ENCODE data around the gene NUDT14. TPM values are rescaled to one million over a fixed set of nuclear protein-coding genes. Genes with fewer than 3 reads are reported as not detected.
A peak's percentile ranks its signal among the peaks of the same experiment; 100 is the strongest.

The NUDT14 gene
- total RNA-seq, 1 experiment from 2014 or later = 65.9 TPM

GRCh38 chr14:105206873-105207272, 25.8 kb upstream of the NUDT14 start:
- DNase-seq = peak in 1 of 2 experiments; percentile 49
- Histone ChIP-seq H3K4me3 (no peak overlapping the region), H3K27ac (no peak overlapping the region), H3K9me3 (replicated peaks) (no peaks in the 10 kb centered on the region), H3K36me3 (no peaks in the 10 kb centered on the region), H3K27me3 (no peaks in the 10 kb centered on the region), H3K4me1 (peaks cover 33% of the 10 kb centered on the region)

DNA sequence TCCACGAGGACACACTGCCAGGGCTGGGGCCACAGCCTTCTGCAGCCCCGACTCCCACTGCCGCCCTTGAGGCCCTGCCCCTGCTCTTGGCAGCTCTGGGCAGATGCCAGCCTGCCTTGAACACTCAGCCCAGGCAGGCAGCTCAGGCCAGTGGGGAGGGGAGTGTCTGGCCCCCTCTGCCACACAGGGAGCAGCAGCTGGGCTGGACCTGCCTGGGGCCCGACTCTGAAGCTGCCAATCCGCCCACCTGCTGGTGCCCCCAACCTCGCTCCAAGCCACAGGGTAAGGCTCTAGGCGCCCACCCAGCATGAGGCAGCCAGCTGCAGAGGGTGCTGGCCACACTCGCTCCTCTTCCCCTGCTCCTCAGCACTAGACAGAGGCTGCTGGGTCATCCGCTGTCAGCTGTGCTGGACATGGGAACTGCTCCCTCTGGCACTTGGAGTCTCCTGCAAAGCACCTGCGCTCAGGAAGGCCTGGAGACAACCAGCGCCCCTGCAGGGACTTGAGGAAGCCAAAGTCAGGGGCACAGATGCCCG, 24.6 kb upstream of the NUDT14 start:
- H3K9me3 ChIP-seq (replicated peaks) = no peaks in the 10 kb centered on the region
- H3K27me3 ChIP-seq = no peaks in the 10 kb centered on the region
- H3K4me1 ChIP-seq = peaks cover 35% of the 10 kb centered on the region
- H3K4me3 ChIP-seq = no peak overlapping the region
- H3K27ac ChIP-seq = no peak overlapping the region; the same call in 1 of the 2 replicates
- H3K36me3 ChIP-seq = no peaks in the 10 kb centered on the region
- peak; percentile 80 to 84 for DNase-seq

DNA sequence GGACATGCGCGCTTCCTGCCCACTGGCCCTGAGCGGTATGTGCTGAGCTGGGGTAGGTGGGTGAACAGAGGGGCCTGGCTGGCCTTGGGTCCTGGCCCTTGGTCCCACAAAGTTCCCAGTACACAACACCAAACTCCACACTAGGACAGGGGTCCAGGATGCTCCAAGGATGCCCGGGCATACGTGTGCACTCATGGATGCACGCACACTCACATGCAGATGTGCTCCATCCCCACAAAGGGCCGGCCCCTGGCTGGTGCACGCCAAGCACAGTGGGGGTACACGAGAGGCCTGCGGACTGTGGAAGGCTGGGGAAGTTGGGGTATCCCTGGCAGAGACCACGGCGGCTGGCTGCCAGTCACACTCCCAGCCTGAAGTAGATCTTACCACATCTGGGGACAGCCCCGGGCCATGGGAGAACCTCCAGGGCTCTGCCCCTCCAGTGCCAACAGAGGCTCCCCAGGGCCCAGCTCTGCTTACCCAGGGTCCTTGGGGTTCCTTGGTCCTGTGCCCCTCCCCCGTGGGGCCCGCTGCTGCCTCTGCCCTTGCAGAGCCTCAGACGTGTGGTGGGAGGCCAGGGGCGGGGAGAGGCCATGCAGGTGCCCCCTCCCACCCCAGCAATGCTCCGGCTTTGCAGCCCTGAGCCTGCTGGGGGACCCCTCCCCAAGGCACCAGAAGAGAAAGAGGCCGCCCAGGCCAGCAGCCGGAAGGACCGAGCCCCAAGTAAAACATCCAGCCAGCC, 24.0 kb upstream of the NUDT14 start:
- no peak overlapping the region for H3K4me3 ChIP-seq
- no peaks in the 10 kb centered on the region for H3K27me3 ChIP-seq
- peaks cover 35% of the 10 kb centered on the region for H3K4me1 ChIP-seq
- no peak overlapping the region; the same call in 1 of the 2 replicates for H3K27ac ChIP-seq
- no peak for DNase-seq
- H3K36me3 ChIP-seq = no peaks in the 10 kb centered on the region
- no peaks in the 10 kb centered on the region for H3K9me3 ChIP-seq (replicated peaks)

DNA sequence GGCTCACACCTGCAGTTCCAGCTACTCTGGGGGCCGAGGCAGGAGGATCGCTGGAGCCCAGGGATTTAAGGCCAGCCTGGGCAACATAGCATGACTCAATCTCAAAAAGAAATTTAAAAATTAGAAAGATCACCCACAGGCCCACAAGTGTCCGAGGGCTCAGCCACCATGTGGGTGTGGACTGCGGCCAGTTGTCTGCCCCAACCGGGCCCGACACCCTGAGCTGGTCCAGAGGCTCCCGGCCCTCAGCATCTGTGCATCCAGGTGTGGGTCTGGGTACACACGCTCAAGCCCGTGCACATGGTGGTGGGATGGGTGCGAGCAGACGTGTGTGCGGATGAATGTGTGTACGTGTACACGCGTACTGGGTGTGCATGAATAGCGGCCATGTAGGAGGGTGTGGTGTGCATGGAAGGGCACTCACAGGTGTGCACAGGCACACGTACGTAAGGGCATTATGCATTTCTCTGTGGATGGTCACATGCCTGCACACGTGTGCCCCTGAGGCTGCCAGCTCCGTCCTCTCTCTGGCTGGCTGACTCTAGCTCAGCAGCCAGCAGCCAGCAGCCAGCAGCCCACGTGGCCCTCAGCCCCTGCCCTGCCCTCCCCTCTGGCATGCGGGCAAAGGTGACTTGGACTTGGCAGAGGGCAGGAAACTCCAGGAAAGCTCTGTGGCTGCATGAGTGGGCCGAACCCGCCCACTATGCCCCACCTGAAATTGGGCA, 23.3 kb upstream of the NUDT14 start:
- peaks cover 35% of the 10 kb centered on the region for H3K4me1 ChIP-seq
- H3K27me3 ChIP-seq = no peaks in the 10 kb centered on the region
- no peak for DNase-seq
- no peaks in the 10 kb centered on the region for H3K36me3 ChIP-seq
- no peaks in the 10 kb centered on the region for H3K9me3 ChIP-seq (replicated peaks)
- H3K27ac ChIP-seq = no peak overlapping the region
- H3K4me3 ChIP-seq = no peak overlapping the region

DNA sequence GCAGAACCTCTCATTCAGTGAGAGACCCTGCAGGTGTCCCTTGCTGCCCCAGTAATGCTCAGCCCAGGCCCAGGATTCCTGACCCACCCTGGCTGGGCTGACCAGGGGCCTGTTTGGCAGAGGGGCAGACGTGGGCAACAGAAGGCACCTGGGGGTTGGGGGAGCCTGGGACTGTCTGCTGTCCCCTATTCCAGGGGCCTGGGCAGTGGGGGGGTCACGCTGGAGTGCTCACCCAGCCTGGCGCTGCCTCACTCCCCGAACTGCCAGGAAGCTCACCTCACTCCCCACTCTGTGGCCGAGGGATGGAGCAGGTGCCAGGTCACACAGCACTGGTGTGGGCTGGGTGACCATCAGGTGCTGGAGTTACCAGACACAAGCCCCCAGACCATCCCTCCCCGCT, 22.6 kb upstream of the NUDT14 start:
- Histone ChIP-seq H3K9me3 (replicated peaks) (no peaks in the 10 kb centered on the region), H3K4me1 (peaks cover 37% of the 10 kb centered on the region), H3K27ac (no peak overlapping the region), H3K36me3 (no peaks in the 10 kb centered on the region), H3K27me3 (no peaks in the 10 kb centered on the region), H3K4me3 (no peak overlapping the region)
- DNase-seq = no peak

DNA sequence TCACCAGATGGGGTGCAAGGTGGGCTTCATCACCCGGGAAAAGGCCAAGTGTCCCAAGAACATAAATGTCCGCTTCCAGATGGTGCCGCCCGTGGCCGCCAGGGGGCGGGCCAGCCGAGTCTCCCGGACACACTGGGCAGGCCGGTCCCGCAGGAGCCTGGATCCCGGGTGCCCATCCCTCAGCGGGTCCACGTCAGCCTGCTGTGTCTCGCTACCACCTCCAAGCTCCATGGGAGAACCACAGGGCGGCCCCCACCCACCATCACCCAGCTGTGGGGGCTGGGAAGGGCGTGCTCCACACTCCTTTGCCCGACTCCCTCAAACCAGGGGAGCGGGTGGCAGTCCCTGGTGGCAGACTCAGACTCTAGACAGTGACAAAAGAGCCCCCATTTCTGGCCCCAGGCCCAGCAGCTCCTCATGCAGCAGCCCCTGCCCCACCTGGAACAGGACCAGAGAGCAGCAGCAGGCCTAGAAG, 22.0 kb upstream of the NUDT14 start:
- DNase-seq = peak; percentile 79 to 85
- Histone ChIP-seq H3K27ac (no peak overlapping the region), H3K4me1 (peaks cover 37% of the 10 kb centered on the region), H3K4me3 (no peak overlapping the region), H3K9me3 (replicated peaks) (no peaks in the 10 kb centered on the region), H3K36me3 (no peaks in the 10 kb centered on the region), H3K27me3 (0 out of 2 replicates have a peak, but pooled peaks cover 2% of the 10 kb centered on the region)

DNA sequence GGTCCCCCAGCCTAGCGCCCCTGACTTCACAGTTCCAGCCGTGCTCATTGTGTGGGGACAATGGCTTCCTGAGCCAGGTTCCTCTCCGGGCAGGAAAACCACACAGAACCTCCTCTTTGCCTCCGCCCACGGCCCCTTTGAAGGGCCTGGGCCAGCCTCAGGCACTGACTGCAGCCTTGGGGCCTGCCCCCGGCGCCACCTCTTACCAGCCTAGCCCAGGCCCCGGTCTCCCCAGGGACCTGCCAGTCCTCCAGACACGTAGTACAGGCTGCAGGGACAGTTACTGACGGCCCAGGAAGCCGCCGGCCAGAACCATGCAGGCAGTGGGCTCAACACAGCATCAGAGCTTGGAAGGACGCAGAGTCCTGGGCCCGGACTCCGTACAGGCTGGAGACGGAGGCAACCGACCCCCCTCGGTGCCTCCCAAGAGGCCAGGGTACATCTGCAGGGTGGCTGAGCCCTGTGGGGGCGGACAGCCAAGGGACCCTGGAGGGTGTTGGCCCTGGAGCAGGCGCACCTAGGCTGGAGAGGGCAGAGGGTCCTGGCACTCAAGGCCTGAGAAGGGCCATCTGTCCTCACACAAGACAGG, 20.9 kb upstream of the NUDT14 start:
- Histone ChIP-seq H3K4me1 (peaks cover 40% of the 10 kb centered on the region), H3K27ac (no peak overlapping the region), H3K27me3 (0 out of 2 replicates have a peak, but pooled peaks cover 3% of the 10 kb centered on the region), H3K9me3 (replicated peaks) (no peaks in the 10 kb centered on the region), H3K4me3 (no peak overlapping the region), H3K36me3 (no peaks in the 10 kb centered on the region)
- DNase-seq = no peak

- Histone ChIP-seq H3K27me3 (0 out of 2 replicates have a peak, but pooled peaks cover 3% of the 10 kb centered on the region), H3K27ac (no peak overlapping the region)
Measured at GRCh38 chr14:105201156-105201924, 20.2 kb upstream of the NUDT14 start.

DNA sequence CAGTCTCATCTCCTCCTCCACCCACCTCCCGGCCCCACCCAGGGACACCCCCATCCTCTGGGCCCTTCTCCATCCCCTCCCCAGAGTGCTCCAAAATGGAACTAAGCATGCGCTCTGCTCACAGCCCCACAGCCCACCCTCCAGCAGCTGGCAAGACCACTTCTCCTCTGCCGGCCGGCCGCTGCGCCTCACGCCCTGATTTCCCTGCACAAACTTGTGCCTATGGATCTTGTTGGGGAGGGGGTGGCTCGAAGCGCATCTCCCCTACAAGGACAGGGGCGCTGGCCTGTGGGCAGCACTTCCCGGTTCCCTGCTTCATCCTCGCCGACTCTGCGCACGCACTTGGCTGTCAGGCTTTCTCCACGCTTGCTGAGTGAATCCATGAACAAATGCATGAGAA, 19.5 kb upstream of the NUDT14 start:
- DNase-seq = no peak
- no peak overlapping the region for H3K4me3 ChIP-seq
- peaks cover 38% of the 10 kb centered on the region for H3K4me1 ChIP-seq
- no peak overlapping the region for H3K27ac ChIP-seq
- H3K36me3 ChIP-seq = no peaks in the 10 kb centered on the region
- H3K9me3 ChIP-seq (replicated peaks) = no peaks in the 10 kb centered on the region
- 0 out of 2 replicates have a peak, but pooled peaks cover 3% of the 10 kb centered on the region for H3K27me3 ChIP-seq

More at GRCh38 chr14:105201156-105201924, 20.2 kb upstream of the NUDT14 start:
- Histone ChIP-seq H3K4me3 (no peak overlapping the region), H3K9me3 (replicated peaks) (no peaks in the 10 kb centered on the region), H3K4me1 (peaks cover 38% of the 10 kb centered on the region), H3K36me3 (no peaks in the 10 kb centered on the region)
- DNase-seq = no peak

GRCh38 chr14:105200074-105200473, 19.0 kb upstream of the NUDT14 start:
- Histone ChIP-seq H3K9me3 (replicated peaks) (no peaks in the 10 kb centered on the region), H3K27me3 (0 out of 2 replicates have a peak, but pooled peaks cover 3% of the 10 kb centered on the region), H3K36me3 (no peaks in the 10 kb centered on the region), H3K4me1 (peaks cover 32% of the 10 kb centered on the region; the same call in 1 of the 2 replicates), H3K4me3 (no peak overlapping the region), H3K27ac (no peak overlapping the region)
- DNase-seq = no peak

GRCh38 chr14:105199093-105199492, 18.0 kb upstream of the NUDT14 start:
- 0 out of 2 replicates have a peak, but pooled peaks cover 3% of the 10 kb centered on the region for H3K27me3 ChIP-seq
- H3K4me1 ChIP-seq = peaks cover 38% of the 10 kb centered on the region; the same call in 1 of the 2 replicates
- no peak overlapping the region for H3K27ac ChIP-seq
- no peak for DNase-seq
- H3K36me3 ChIP-seq = no peaks in the 10 kb centered on the region
- no peaks in the 10 kb centered on the region for H3K9me3 ChIP-seq (replicated peaks)
- H3K4me3 ChIP-seq = no peak overlapping the region

GRCh38 chr14:105198588-105198987, 17.5 kb upstream of the NUDT14 start:
- Histone ChIP-seq H3K36me3 (no peaks in the 10 kb centered on the region), H3K27me3 (0 out of 2 replicates have a peak, but pooled peaks cover 3% of the 10 kb centered on the region), H3K4me3 (no peak overlapping the region), H3K27ac (no peak overlapping the region), H3K4me1 (peaks cover 43% of the 10 kb centered on the region; the same call in 1 of the 2 replicates), H3K9me3 (replicated peaks) (no peaks in the 10 kb centered on the region)
- no peak for DNase-seq

- Histone ChIP-seq H3K4me3 (no peak overlapping the region), H3K27me3 (0 out of 2 replicates have a peak, but pooled peaks cover 3% of the 10 kb centered on the region), H3K27ac (no peak overlapping the region), H3K4me1 (peaks cover 46% of the 10 kb centered on the region; the same call in 1 of the 2 replicates), H3K36me3 (no peaks in the 10 kb centered on the region), H3K9me3 (replicated peaks) (no peaks in the 10 kb centered on the region)
- DNase-seq = no peak
Measured at GRCh38 chr14:105197211-105197641, 16.1 kb upstream of the NUDT14 start.
